Measurements from ENCODE around the gene ZNF8. TPM values are rescaled to one million over a fixed set of nuclear protein-coding genes. Genes with fewer than 3 reads are reported as not detected.

ZNF8 gene
- total and polyA plus RNA-seq, 2 donors (not counting 1 experiment from before 2014, with no cell fraction given) = 2.6 to 5.6 TPM

- H4K20me1 ChIP-seq (ENCODE audit: control insufficient read depth, extremely low read depth, insufficient read depth, low read length) = no peaks in the 10 kb centered on the region
- peaks cover 29% of the 10 kb centered on the region for H3K79me2 ChIP-seq (ENCODE audit: control insufficient read depth, insufficient read depth, low read length)
- H3K27me3 ChIP-seq (ENCODE audit: control insufficient read depth, insufficient read depth, low read length) = no peaks in the 10 kb centered on the region
- H2AFZ ChIP-seq (ENCODE audit: low read length) = peak overlapping the region; percentile 90
- H3K36me3 ChIP-seq (ENCODE audit: control insufficient read depth, insufficient read depth, low read length) = peaks cover 2% of the 10 kb centered on the region
- H3K9me3 ChIP-seq (ENCODE audit: control insufficient read depth, insufficient read depth, low read depth, low read length) = no peaks in the 10 kb centered on the region
- H3K4me1 ChIP-seq (ENCODE audit: control insufficient read depth, extremely low read depth, insufficient read depth, low read length) = no peaks in the 10 kb centered on the region
- no peak for TF ChIP-seq EZH2 (IDR thresholded peaks at IDR 0.05; ENCODE audit: low read length, missing control alignments)
- H3K4me2 ChIP-seq (ENCODE audit: extremely low read depth, insufficient read depth, low read length) = peak overlapping the region; percentile 94
- peak overlapping the region; percentile 81 to 94 (median 86) for H3K4me3 ChIP-seq (replicated peaks in 1 of 4; ENCODE audit: control extremely low read depth in 1 of 4, insufficient read depth in 1 of 4, low read depth in 3 of 4, low read length in 4 of 4)
- H3K27ac ChIP-seq (ENCODE audit: insufficient read depth, low read length) = peak overlapping the region; percentile 90
- H3K9ac ChIP-seq (ENCODE audit: insufficient read depth, low read length) = peak overlapping the region; percentile 89
- peak; percentile 66 to 78 for DNase-seq (ENCODE audit: low read depth in 2 of 2)
Measured at GRCh38 chr19:58279042-58279924, 528 bp downstream of the ZNF8 start.

- Histone ChIP-seq H3K4me2 (ENCODE audit: extremely low read depth, insufficient read depth, low read length) (peak overlapping the region; percentile 94), H3K4me3 (replicated peaks in 1 of 4; ENCODE audit: control extremely low read depth in 1 of 4, insufficient read depth in 1 of 4, low read depth in 3 of 4, low read length in 4 of 4) (peak overlapping the region; percentile 81 to 94 (median 86)), H3K27me3 (ENCODE audit: control insufficient read depth, insufficient read depth, low read length) (no peaks in the 10 kb centered on the region), H3K9ac (ENCODE audit: insufficient read depth, low read length) (no peak overlapping the region), H3K9me3 (ENCODE audit: control insufficient read depth, insufficient read depth, low read depth, low read length) (no peaks in the 10 kb centered on the region), H3K79me2 (ENCODE audit: control insufficient read depth, insufficient read depth, low read length) (peaks cover 29% of the 10 kb centered on the region), H3K4me1 (ENCODE audit: control insufficient read depth, extremely low read depth, insufficient read depth, low read length) (no peaks in the 10 kb centered on the region), H3K36me3 (ENCODE audit: control insufficient read depth, insufficient read depth, low read length) (peaks cover 2% of the 10 kb centered on the region), H4K20me1 (ENCODE audit: control insufficient read depth, extremely low read depth, insufficient read depth, low read length) (no peaks in the 10 kb centered on the region), H2AFZ (ENCODE audit: low read length) (no peak overlapping the region), H3K27ac (ENCODE audit: insufficient read depth, low read length) (no peak overlapping the region)
- no peak for TF ChIP-seq CTCF (conservative IDR thresholded peaks at IDR 0.05 in 1 of 2, IDR thresholded peaks at IDR 0.05 in 1 of 2; ENCODE audit: low read depth in 1 of 2, low read length in 2 of 2)
- no peak for TF ChIP-seq EZH2 (IDR thresholded peaks at IDR 0.05; ENCODE audit: low read length, missing control alignments)
- no peak for DNase-seq (ENCODE audit: low read depth in 2 of 2)
Measured at GRCh38 chr19:58279925-58280316, 1.2 kb downstream of the ZNF8 start.

- Histone ChIP-seq H4K20me1 (ENCODE audit: control insufficient read depth, extremely low read depth, insufficient read depth, low read length) (no peaks in the 10 kb centered on the region), H3K4me2 (ENCODE audit: extremely low read depth, insufficient read depth, low read length) (no peak overlapping the region), H2AFZ (ENCODE audit: low read length) (no peak overlapping the region), H3K36me3 (ENCODE audit: control insufficient read depth, insufficient read depth, low read length) (peaks cover 13% of the 10 kb centered on the region), H3K4me3 (replicated peaks in 1 of 4; ENCODE audit: control extremely low read depth in 1 of 4, insufficient read depth in 1 of 4, low read depth in 3 of 4, low read length in 4 of 4) (no peak overlapping the region), H3K27ac (ENCODE audit: insufficient read depth, low read length) (no peak overlapping the region), H3K79me2 (ENCODE audit: control insufficient read depth, insufficient read depth, low read length) (peaks cover 24% of the 10 kb centered on the region), H3K9ac (ENCODE audit: insufficient read depth, low read length) (no peak overlapping the region), H3K27me3 (ENCODE audit: control insufficient read depth, insufficient read depth, low read length) (no peaks in the 10 kb centered on the region), H3K4me1 (ENCODE audit: control insufficient read depth, extremely low read depth, insufficient read depth, low read length) (no peaks in the 10 kb centered on the region), H3K9me3 (ENCODE audit: control insufficient read depth, insufficient read depth, low read depth, low read length) (no peaks in the 10 kb centered on the region)
- DNase-seq (ENCODE audit: low read depth in 2 of 2) = no peak
- TF ChIP-seq EZH2 (IDR thresholded peaks at IDR 0.05; ENCODE audit: low read length, missing control alignments) (no peak), CTCF (conservative IDR thresholded peaks at IDR 0.05 in 1 of 2, IDR thresholded peaks at IDR 0.05 in 1 of 2; ENCODE audit: low read depth in 1 of 2, low read length in 2 of 2) (no peak)
Measured at GRCh38 chr19:58284199-58284598, 5.4 kb downstream of the ZNF8 start.
